Trophoblast cell (in vitro differentiated cells and primary cell): ENCODE data around the gene ECD.

ENCODE experiments used
- DNase-seq, 2 donors: peaks; one replicate each; pipeline ENCODE4 v3.0.0-alpha.2; 2016
- H2AFZ ChIP-seq: 2 replicates; pipeline ENCODE4 v1.6.1; 2013; ENCODE audit warnings: low read length, moderate library complexity, mild to moderate bottlenecking; ENCODE audit not compliant: insufficient read depth, poor library complexity
- H2AK5ac ChIP-seq: 2 replicates; pipeline ENCODE4 v1.6.1; 2013; ENCODE audit warnings: mild to moderate bottlenecking, low read length
- H2BK120ac ChIP-seq: 2 replicates; pipeline ENCODE4 v1.6.1; 2013; ENCODE audit warnings: low read length, mild to moderate bottlenecking, moderate library complexity; ENCODE audit not compliant: insufficient read depth, poor library complexity
- H2BK12ac ChIP-seq: 2 replicates; pipeline ENCODE4 v1.6.1; 2013; ENCODE audit warnings: mild to moderate bottlenecking, low read length, moderate library complexity
- H2BK5ac ChIP-seq: 2 replicates; pipeline ENCODE4 v1.6.1; 2013; ENCODE audit warnings: low read length, low read depth, moderate library complexity, mild to moderate bottlenecking; ENCODE audit not compliant: poor library complexity
- H3K14ac ChIP-seq: 2 replicates; pipeline ENCODE4 v1.6.1; 2013; ENCODE audit warnings: mild to moderate bottlenecking, low read length
- H3K18ac ChIP-seq: 2 replicates; pipeline ENCODE4 v1.6.1; 2013; ENCODE audit warnings: mild to moderate bottlenecking, low read length
- H3K23ac ChIP-seq: 2 replicates; pipeline ENCODE4 v1.6.1; 2013; ENCODE audit warnings: low read length
- H3K27ac ChIP-seq: 2 replicates; pipeline ENCODE4 v1.5.1; 2013; ENCODE audit warnings: low read depth, mild to moderate bottlenecking, inconsistent platforms, low read length, moderate library complexity
- H3K27me3 ChIP-seq: 2 replicates; pipeline ENCODE4 v1.6.1; 2013; ENCODE audit warnings: inconsistent platforms, mild to moderate bottlenecking, low read length, moderate library complexity; ENCODE audit not compliant: insufficient read depth
- H3K36me3 ChIP-seq, 2 experiments: 1 replicate in 1 of 2; 2 replicates in 1 of 2; pipeline ENCODE4 v1.6.1; 2013; ENCODE audit warnings: low read length in 2 of 2, mild to moderate bottlenecking in 2 of 2, moderate library complexity in 1 of 2; ENCODE audit not compliant: insufficient read depth in 2 of 2, control insufficient read depth in 1 of 2
- H3K4ac ChIP-seq: 2 replicates; pipeline ENCODE4 v1.6.1; 2013; ENCODE audit warnings: low read depth, mild to moderate bottlenecking, low read length, moderate library complexity
- H3K4me1 ChIP-seq, 2 experiments: 1 replicate in 1 of 2; 2 replicates in 1 of 2; pipeline ENCODE4 v1.6.1; 2013; ENCODE audit warnings: low read length in 2 of 2, mild to moderate bottlenecking in 2 of 2, moderate library complexity in 1 of 2; ENCODE audit not compliant: insufficient read depth in 2 of 2, control insufficient read depth in 1 of 2
- H3K4me2 ChIP-seq: 2 replicates; pipeline ENCODE4 v1.6.1; 2013; ENCODE audit warnings: inconsistent platforms, mild to moderate bottlenecking, low read length, moderate library complexity
- H3K4me3 ChIP-seq: 2 replicates; pipeline ENCODE4 v1.5.1; 2013; ENCODE audit warnings: mild to moderate bottlenecking, low read depth, low read length, inconsistent platforms
- H3K79me1 ChIP-seq: one replicate; pipeline ENCODE4 v1.6.1; 2013; ENCODE audit warnings: low read length
- H3K79me2 ChIP-seq: 2 replicates; pipeline ENCODE4 v1.6.1; 2013; ENCODE audit warnings: low read length, mild to moderate bottlenecking; ENCODE audit not compliant: control insufficient read depth, insufficient read depth, poor library complexity
- H3K9ac ChIP-seq: 2 replicates; pipeline ENCODE4 v1.6.1; 2013; ENCODE audit warnings: mild to moderate bottlenecking, low read length
- H3K9me3 ChIP-seq: 2 replicates; pipeline ENCODE4 v1.6.1; 2013; ENCODE audit warnings: low read depth, mild to moderate bottlenecking, control low read depth, inconsistent platforms, low read length; ENCODE audit not compliant: insufficient read depth
- H4K12ac ChIP-seq: 2 replicates; pipeline ENCODE4 v1.6.1; 2013; ENCODE audit warnings: low read depth, mild to moderate bottlenecking, low read length, moderate library complexity
- H4K8ac ChIP-seq: 2 replicates; pipeline ENCODE4 v1.6.1; 2013; ENCODE audit warnings: low read depth, mild to moderate bottlenecking, low read length, moderate library complexity
- H4K91ac ChIP-seq: one replicate; pipeline ENCODE4 v1.6.1; 2013; ENCODE audit warnings: low read depth, mild to moderate bottlenecking, low read length, moderate library complexity
- whole genome bisulfite sequencing: extraction: QIAGEN DNeasy Blood & Tissue Kit; methylation state at CpG from one replicate; pipeline ENCODE4 v1.1.7; 2013; ENCODE audit warnings: missing lambda C conversion rate; ENCODE audit not compliant: insufficient read length, insufficient coverage; ENCODE audit errors: extremely low coverage; 5-methylcytosine and 5-hydroxymethylcytosine counted together

The ECD gene

GRCh38 chr10:73126343-73126742, 41.5 kb downstream of the ECD start:
- Histone ChIP-seq H3K18ac (no peak overlapping the region), H2BK120ac (no peak overlapping the region), H3K79me1 (no peaks in the 10 kb centered on the region), H3K9ac (peak overlapping the region; percentile 26), H4K12ac (no peak overlapping the region), H2BK12ac (no peak overlapping the region), H3K27ac (no peak overlapping the region), H2BK5ac (no peak overlapping the region), H3K79me2 (no peaks in the 10 kb centered on the region), H2AFZ (no peak overlapping the region), H3K36me3 (peaks cover 10 to 20% of the 10 kb centered on the region in 2 experiments), H4K8ac (no peak overlapping the region), H3K9me3 (no peaks in the 10 kb centered on the region), H3K27me3 (no peaks in the 10 kb centered on the region), H4K91ac (no peak overlapping the region), H2AK5ac (no peak overlapping the region), H3K23ac (peak overlapping the region; percentile 87), H3K4me2 (no peak overlapping the region), H3K4ac (no peak overlapping the region), H3K4me1 (no peaks in the 10 kb centered on the region), H3K4me3 (no peak overlapping the region), H3K14ac (no peak overlapping the region)
- no peak for DNase-seq
- no CpG with 5 or more reads among the region's 2 CpGs for WGBS

DNA sequence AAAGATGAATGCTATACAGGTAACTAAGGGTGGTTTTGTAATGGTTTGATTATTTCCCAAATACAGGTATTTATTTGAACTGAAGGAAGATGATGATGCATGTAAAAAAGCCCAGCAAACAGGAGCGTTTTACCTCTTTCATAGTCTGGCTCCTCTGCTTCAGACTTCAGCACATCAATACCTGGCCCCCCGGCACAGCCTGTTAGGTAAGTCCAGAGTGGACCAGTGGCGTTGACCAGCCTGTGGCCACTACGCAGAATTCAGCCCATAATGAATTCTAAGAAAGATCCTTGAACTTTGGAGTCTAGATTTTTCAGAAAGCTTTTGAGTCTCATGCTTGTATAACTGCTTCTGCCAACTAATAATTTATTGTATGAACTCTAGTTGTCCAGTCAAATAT, 47.9 kb downstream of the ECD start:
- Histone ChIP-seq H3K9ac (no peak overlapping the region), H3K18ac (no peak overlapping the region), H2BK12ac (no peak overlapping the region), H2BK5ac (no peak overlapping the region), H3K36me3 (peaks cover 3 to 10% of the 10 kb centered on the region in 2 experiments), H3K79me2 (no peaks in the 10 kb centered on the region), H2AK5ac (no peak overlapping the region), H3K9me3 (no peaks in the 10 kb centered on the region), H3K23ac (no peak overlapping the region), H4K8ac (no peak overlapping the region), H4K91ac (no peak overlapping the region), H3K4ac (no peak overlapping the region), H3K14ac (no peak overlapping the region), H2BK120ac (no peak overlapping the region), H3K4me1 (peaks cover 3 to 5% of the 10 kb centered on the region in 2 experiments), H3K27ac (no peak overlapping the region), H4K12ac (no peak overlapping the region), H3K27me3 (no peaks in the 10 kb centered on the region), H2AFZ (no peak overlapping the region), H3K4me2 (no peak overlapping the region), H3K4me3 (no peak overlapping the region), H3K79me1 (no peaks in the 10 kb centered on the region)
- no CpG with 5 or more reads among the region's 4 CpGs for WGBS
- peak in 1 of 2 donors; percentile 6 for DNase-seq

DNA sequence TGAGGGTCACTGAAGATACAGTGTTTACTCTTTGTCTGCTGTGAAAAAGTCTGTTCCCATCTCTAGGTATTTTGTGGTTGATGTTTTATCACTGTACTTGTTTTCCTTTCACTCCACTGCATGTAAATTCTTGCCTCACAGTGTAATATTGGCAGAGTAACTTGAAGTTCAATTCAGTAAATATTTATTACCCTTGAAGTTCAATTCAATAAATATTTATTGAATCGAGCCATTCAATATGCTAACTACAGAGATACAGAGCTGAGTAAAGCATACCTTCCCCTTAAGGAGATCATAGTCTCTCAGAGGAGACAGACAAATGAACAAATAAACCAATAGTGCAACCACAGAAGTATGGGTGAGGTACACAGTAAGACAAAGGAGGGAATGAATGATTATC, 48.4 kb downstream of the ECD start:
- no peak overlapping the region for H3K9ac ChIP-seq
- H3K79me2 ChIP-seq, result no peaks in the 10 kb centered on the region
- H3K4me3 ChIP-seq, result no peak overlapping the region
- H2AFZ ChIP-seq, result no peak overlapping the region
- H4K8ac ChIP-seq, result no peak overlapping the region
- peaks cover 3 to 5% of the 10 kb centered on the region in 2 experiments for H3K4me1 ChIP-seq
- H2AK5ac ChIP-seq, result no peak overlapping the region
- H3K27ac ChIP-seq, result no peak overlapping the region
- no peak overlapping the region for H2BK5ac ChIP-seq
- no CpG with 5 or more reads among the region's 1 CpG for WGBS
- no peak overlapping the region for H3K18ac ChIP-seq
- no peaks in the 10 kb centered on the region for H3K27me3 ChIP-seq
- H3K23ac ChIP-seq, result no peak overlapping the region
- no peak overlapping the region for H4K91ac ChIP-seq
- no peak overlapping the region for H3K4me2 ChIP-seq
- peak in 1 of 2 donors; percentile 7 for DNase-seq
- peaks cover 3 to 9% of the 10 kb centered on the region in 2 experiments for H3K36me3 ChIP-seq
- H2BK12ac ChIP-seq, result no peak overlapping the region
- no peak overlapping the region for H3K14ac ChIP-seq
- no peak overlapping the region for H2BK120ac ChIP-seq
- H3K79me1 ChIP-seq, result no peaks in the 10 kb centered on the region
- no peak overlapping the region for H4K12ac ChIP-seq
- no peaks in the 10 kb centered on the region for H3K9me3 ChIP-seq
- no peak overlapping the region for H3K4ac ChIP-seq

DNA sequence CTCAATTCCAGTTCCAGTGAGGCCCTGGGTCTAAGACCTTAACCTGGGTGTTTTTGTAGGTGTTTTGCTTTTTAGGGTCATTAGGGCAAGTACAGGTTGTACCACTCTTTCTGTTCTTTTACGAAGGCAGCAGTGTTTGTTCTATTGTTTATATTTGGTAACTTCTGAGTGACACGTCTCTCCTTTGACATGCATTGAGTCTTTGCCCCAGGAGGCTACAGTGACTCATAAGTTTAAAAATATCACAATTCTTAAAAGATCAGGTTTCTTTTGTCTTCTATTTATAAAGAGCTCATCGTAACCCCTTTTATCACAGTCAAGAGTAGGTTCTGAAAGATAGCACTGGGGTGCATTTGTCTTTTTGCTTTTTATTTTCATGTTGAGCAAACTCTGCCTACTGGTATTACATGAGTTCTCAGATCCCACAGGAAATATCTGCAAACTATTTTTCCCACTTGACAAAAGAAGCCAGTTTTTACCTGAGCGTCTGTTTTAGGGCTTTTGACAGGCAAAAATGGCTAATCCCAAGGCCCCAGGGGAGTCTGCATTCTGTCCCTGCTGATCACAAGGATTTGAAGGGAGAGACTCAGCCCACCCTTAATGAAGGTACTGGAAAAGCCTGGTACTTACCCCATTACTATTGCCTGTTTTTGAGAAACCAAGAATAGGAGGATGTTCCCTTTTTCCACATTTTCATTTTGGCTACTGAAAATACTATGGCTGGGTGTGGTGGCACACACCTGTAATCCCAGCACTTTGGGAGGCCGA, 49.6 kb downstream of the ECD start:
- no peak overlapping the region for H3K4ac ChIP-seq
- no peaks in the 10 kb centered on the region for H3K9me3 ChIP-seq
- H3K4me2 ChIP-seq, result peak overlapping the region; percentile 47
- H2BK5ac ChIP-seq, result peak overlapping the region; percentile 37
- peak overlapping the region; percentile 54 for H4K12ac ChIP-seq
- no CpG with 5 or more reads among the region's 5 CpGs for WGBS
- H3K18ac ChIP-seq, result no peak overlapping the region
- no peak overlapping the region for H2AFZ ChIP-seq
- H2BK120ac ChIP-seq, result peak overlapping the region; percentile 66
- no peak overlapping the region for H3K9ac ChIP-seq
- peak overlapping the region; percentile 90 for H3K27ac ChIP-seq
- H3K14ac ChIP-seq, result no peak overlapping the region
- no peaks in the 10 kb centered on the region for H3K79me2 ChIP-seq
- no peak overlapping the region for H2AK5ac ChIP-seq
- peak overlapping the region; percentile 73 for H4K8ac ChIP-seq
- H3K27me3 ChIP-seq, result no peaks in the 10 kb centered on the region
- H3K36me3 ChIP-seq, result peaks cover 3 to 6% of the 10 kb centered on the region in 2 experiments
- H3K4me1 ChIP-seq, result peaks cover 3 to 5% of the 10 kb centered on the region in 2 experiments
- no peaks in the 10 kb centered on the region for H3K79me1 ChIP-seq
- H2BK12ac ChIP-seq, result peak overlapping the region; percentile 84
- no peak overlapping the region for H3K4me3 ChIP-seq
- peak overlapping the region; percentile 77 for H4K91ac ChIP-seq
- H3K23ac ChIP-seq, result no peak overlapping the region
- DNase-seq, result peak; percentile 18 to 60
